Activated CD4-positive, CD25-positive, alpha-beta regulatory T cell treated with anti-CD3 and anti-CD28 coated beads, Interleukin-2, amount 50 U/mL, for 24 hours (primary cell): Measurements from ENCODE around the gene CCDC107.

ENCODE experiments used
- ATAC-seq, 2 donors: fragments of 150-1000 bp; cut with Tn5 transposase; one replicate each; pipeline ENCODE4 v1.10.0; 2021; ENCODE audit warnings: mild to moderate bottlenecking in 1 of 2, moderate library complexity in 1 of 2

Gene CCDC107

GRCh38 chr9:35662437-35662836, 4.3 kb downstream of the CCDC107 start:
- ATAC-seq, result no peak

- ATAC-seq, result peak; percentile 86 to 89
Measured at GRCh38 chr9:35664531-35665470, 6.7 kb downstream of the CCDC107 start, which contains the start of gene ARHGEF39. ARHGEF39 (minus strand) TSS chr9:35665195; CDS start chr9:35665169, 26 bp downstream.

GRCh38 chr9:35665471-35665818, 7.4 kb downstream of the CCDC107 start:
- ATAC-seq, result no peak

- ATAC-seq, result no peak
Measured at GRCh38 chr9:35666045-35666444, 8.0 kb downstream of the CCDC107 start.

- no peak for ATAC-seq
Measured at GRCh38 chr9:35666549-35666948, 8.5 kb downstream of the CCDC107 start.

GRCh38 chr9:35667939-35668338, 9.8 kb downstream of the CCDC107 start:
- ATAC-seq, result no peak

- no peak for ATAC-seq
Measured at GRCh38 chr9:35669331-35670145, 11.4 kb downstream of the CCDC107 start.

- no peak for ATAC-seq
Measured at GRCh38 chr9:35673132-35674024, 15.3 kb downstream of the CCDC107 start, which contains the start of gene CA9. CA9 (plus strand) TSS chr9:35673928; CDS start chr9:35673960, 32 bp downstream.

GRCh38 chr9:35674025-35674361, 15.9 kb downstream of the CCDC107 start:
- no peak for ATAC-seq

- peak in 1 of 2 donors; percentile 20 for ATAC-seq
Measured at GRCh38 chr9:35675204-35675603, 17.1 kb downstream of the CCDC107 start.

- ATAC-seq, result peak in 1 of 2 donors; percentile 62
Measured at GRCh38 chr9:35675732-35676392, 17.8 kb downstream of the CCDC107 start.

- ATAC-seq, result no peak
Measured at GRCh38 chr9:35679091-35679490, 21.0 kb downstream of the CCDC107 start.

GRCh38 chr9:35679766-35680330, 21.8 kb downstream of the CCDC107 start:
- no peak for ATAC-seq

GRCh38 chr9:35680331-35681105, 22.4 kb downstream of the CCDC107 start:
- ATAC-seq, result no peak

- no peak for ATAC-seq
Measured at GRCh38 chr9:35681341-35682002, 23.4 kb downstream of the CCDC107 start.

- no peak for ATAC-seq
Measured at GRCh38 chr9:35682051-35682450, 24.0 kb downstream of the CCDC107 start.

- ATAC-seq, result no peak
Measured at GRCh38 chr9:35682520-35683315, 24.6 kb downstream of the CCDC107 start.

- no peak for ATAC-seq
Measured at GRCh38 chr9:35683323-35683722, 25.2 kb downstream of the CCDC107 start.

GRCh38 chr9:35684921-35685320, 26.8 kb downstream of the CCDC107 start:
- ATAC-seq, result no peak
